DMS153 (cell line): ENCODE measurements around the gene ARMH3.
"Not testable (repeated sequence)": the region's sequence is repeated elsewhere in the genome, so short reads cannot be mapped to it uniquely, and the experiment has no call there.

Experiments used
- DNase-seq: peaks from one replicate; lab custom pipeline; 2025; lab: John Stamatoyannopoulos, UW

Gene ARMH3, protein sequence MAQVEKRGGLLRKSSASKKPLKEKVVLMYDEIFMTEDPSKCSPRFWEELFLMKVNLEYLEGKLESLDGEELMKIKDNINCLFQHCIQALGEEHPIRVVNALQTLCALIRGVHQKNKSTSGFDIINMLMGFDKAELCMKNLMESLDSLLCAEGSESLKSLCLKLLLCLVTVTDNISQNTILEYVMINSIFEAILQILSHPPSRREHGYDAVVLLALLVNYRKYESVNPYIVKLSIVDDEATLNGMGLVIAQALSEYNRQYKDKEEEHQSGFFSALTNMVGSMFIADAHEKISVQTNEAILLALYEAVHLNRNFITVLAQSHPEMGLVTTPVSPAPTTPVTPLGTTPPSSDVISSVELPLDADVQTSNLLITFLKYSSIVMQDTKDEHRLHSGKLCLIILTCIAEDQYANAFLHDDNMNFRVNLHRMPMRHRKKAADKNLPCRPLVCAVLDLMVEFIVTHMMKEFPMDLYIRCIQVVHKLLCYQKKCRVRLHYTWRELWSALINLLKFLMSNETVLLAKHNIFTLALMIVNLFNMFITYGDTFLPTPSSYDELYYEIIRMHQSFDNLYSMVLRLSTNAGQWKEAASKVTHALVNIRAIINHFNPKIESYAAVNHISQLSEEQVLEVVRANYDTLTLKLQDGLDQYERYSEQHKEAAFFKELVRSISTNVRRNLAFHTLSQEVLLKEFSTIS

DNA sequence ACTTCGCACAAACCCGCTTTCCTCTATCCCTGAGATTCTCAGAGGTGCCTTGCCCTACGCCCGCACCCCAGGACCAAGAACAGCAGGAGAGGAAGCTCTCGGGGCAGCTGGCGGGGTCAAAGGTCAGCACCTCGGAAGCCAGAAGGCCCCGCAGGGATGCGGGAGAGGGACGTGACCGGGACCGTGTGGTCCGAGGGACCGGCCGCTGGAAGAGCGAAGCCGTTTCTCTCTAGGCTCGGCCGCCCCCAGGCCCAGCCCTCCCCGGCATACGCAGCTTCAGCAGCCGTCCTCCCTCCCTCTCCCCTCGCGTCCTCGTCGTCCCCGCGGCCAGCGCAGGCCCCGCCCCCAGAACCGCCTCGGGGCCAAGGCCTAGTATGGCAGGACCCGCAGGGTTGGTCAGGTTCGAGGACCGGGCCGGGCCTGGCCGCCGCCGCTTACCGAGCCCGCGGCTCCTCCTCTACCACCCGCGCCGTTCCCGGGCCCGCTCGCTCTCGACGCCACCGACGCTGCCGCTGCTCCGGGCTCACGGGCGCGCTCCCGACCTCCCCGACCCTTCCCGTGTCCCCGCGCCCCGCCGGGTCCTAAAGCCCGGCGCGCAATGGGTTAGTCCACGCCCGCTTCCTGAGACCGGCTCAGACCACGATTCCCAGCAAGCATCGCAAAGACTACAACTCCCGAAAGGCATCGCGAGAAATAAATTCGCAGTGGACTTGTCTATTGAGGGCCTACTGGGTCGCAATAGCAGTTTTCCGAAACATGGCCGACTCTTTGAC is at the start of gene ARMH3:
Gene ARMH3, minus strand, starts transcription at position 527 of the 773 bp plus-strand sequence. CDS start 16,059 bp downstream, outside the sequence.
- DNase-seq, result peak; percentile 96

DNA sequence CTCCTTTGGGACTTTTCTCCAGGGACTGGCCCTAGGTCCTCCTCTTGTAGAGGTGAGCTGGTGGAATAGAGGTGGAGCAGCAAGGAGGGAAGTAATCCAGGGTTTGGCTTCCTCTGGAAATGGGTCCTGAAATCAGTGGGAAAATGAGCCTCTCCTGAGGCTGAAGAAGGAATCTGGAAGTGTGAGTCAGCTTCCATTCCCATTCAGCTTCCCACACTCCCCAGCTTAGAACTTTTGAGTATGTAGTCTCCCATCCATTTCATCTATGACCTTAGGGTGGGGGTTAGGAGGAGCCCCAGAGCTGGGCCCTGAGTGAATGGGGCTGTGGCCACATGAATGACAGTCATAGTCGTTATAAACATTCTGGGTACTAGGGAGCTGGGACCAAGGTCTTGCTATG is 46.4 kb upstream of the ARMH3 start:
- DNase-seq, result no peak

DNA sequence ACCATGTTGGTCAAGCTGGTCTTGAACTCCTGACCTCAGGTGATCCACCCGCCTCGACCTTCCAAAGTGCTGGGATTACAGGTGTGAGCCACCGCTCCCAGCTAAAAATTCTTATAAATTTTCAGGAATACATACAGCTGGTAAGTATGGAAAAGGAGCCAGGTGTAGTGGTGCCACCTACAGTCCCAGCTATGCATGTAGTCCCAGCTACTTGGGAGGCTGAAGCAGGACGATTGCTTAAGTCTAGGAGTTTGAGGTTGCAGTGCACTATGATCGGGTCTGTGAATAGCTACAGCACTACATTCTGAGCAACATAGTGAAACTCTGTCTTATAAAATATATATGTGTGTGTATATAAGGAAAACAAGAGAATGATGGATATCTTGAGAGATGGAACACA is 45.2 kb upstream of the ARMH3 start:
- no peak for DNase-seq

DNA sequence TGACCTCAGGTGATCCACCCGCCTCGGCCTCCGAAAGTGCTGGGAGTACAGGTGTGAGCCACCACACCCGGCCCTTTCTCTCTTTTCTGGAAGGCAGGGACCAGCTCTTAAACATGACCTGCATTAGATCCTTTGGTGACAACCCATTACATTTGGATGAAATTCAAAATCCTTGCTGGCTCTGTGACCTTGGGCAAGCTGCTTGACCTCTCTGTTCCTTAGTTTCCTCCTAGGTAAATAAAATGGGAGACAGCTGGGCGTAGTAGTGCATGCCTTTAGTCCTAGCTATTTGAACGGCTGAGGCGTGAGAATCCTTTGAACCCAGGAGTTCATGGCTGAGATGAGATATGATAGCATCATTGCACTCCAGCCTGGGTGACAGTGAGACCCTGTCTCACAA is 40.5 kb upstream of the ARMH3 start:
- DNase-seq, result no peak

DNA sequence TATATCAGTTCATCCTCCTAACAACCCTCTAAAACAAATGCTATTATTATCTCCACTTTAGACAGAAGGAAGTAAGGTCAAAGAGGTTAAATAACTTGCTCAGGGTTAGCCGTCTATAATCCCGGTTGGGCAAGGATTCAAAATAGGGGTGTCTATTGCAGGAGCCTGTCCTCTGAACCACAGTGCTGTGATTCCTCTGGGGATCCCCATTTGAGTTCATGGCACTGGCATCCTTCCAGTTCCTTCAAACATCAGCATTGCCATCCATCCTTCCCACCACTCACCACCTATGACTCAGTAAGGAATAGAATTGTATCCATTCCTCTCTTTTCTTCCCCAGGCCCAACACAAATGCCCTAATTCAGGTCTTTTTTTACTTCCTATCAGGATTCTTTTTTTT is 34.8 kb upstream of the ARMH3 start:
- no peak for DNase-seq

DNA sequence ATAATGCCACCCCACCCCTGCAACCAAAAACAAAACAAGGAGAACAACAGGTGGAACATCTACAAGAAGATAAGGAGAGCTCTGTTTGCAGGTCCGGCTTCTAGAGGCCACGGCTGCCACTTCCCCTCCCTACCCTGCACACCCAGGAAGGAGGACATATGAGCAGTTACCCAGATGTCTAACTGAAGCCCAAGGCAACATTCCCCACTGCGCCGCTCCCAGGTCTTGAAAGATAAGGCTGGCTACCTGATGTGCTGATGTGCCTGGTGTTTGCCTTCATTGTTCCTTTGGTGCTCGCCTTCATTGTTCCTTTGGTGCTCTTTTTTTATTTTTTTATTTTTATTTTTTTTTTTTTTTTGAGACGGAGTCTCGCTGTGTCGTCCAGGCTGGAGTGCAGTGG is 30.2 kb upstream of the ARMH3 start:
- DNase-seq, result no peak

DNA sequence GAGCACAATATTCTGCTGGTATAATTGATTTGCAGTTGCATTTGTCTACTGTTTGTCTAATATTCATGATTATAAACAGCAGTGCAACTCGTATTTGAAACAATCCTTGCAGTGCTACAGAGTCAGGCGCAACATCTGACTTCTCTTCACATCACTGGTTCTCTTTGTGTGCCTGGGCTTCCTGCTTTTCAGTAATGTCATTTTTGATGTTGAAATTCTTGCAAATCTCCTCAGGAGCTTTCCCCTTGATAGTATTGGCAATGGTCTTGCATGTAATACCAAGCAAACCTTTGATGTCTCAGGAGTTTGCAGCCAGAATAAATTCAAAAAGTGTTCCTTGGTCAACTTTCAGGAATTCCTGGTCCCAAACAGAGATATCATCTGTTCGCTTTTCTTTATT is 29.4 kb upstream of the ARMH3 start:
- DNase-seq, result no peak

DNA sequence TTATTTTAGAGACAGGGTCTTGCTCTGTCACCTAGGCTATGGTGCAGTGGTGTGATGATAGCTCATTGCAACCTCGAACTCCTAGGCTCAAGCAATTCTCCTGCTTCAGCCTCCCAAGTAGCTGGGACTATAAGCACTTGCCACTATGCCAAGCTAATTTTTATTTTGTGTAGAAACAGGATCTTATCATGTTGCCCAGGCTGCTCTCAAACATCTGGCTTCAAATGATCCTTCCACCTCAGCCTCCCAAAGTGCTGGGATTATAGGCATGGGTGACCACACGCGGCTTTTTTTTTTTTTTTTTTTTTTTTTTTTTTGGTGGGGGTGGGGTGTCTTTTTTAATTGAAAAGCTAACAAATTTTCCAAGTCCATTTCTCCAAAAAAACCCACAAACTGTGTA is 27.6 kb upstream of the ARMH3 start:
- no peak for DNase-seq

DNA sequence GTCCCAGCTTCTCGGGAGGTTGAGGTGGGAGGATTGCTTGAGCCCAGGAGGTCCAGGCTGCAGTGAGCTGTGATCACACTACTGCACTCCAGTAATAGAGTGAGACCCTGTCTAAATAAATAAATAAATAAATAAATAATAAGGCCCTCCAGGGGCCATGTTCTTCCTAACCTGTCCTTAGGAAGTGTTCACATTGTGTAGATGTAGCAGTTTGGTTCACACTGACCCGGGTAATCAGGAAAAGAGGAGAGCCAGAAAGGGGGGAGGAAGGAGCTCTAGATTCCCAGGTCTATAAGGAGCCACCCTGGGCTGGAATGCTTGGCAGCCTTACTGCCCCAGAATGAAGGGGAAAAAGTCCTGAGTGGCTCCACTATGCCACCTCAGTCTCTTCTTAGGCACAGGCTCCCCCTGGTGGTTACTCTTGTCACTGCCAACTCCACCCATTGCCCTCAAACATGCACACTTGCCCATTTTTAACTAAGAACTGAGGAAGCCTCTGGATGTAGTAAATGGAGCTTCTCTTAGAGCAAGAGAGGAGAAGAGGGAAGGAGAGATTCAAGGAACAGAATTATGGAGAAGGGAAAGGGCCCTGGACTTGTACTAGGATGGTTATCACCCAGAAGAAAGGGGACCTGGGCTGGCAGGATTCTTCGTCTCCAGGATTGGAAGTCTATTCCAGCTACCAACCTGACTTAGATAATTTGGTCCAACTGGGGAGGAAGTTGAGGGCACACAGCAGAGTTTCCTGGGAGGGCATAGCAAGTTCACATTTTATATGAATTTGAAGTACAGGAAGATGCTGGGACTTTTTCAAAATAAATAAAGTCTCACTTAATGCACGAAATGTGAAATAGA is 16.9 kb upstream of the ARMH3 start:
- peak; percentile 57 for DNase-seq

DNA sequence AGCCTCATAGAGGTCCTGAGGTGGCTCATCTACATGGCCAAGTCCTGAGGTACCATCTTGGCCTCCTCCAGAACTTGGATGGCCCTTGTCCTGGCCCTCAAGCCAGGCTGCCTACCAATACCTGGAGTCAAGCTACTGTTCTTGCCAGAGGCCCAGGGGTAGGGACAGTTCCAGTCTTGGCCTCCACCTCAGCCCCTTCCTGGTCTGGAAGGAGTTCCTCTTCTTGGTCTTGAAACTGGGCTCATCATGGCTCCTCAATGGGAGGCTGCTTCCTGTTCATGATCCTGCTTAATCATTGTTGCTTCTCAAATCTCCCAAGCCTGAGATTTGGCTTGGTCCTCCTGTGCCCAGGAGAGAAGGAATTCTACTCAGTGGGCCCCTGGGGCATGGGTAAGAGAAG is 13.1 kb upstream of the ARMH3 start:
- no peak for DNase-seq

DNA sequence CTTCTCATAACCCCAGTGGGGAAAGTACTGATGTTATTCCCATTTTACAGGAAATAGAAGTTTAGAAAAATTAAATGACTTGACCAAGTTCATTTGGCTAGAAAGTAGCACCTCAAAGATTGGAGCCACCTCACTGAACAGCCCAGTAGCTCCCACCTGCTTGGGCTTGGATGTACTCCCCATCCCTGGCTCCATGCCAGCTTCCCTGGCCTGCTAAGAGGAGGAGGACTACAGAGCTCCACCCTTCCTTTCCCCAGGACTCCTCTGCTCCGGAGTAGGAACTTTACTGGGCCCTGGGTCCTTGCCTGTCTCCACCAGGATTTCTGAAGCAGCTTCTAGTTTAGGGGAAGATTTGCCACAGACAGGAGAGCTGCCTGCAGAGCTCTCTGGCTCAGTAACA is 12.2 kb upstream of the ARMH3 start:
- DNase-seq, result no peak

DNA sequence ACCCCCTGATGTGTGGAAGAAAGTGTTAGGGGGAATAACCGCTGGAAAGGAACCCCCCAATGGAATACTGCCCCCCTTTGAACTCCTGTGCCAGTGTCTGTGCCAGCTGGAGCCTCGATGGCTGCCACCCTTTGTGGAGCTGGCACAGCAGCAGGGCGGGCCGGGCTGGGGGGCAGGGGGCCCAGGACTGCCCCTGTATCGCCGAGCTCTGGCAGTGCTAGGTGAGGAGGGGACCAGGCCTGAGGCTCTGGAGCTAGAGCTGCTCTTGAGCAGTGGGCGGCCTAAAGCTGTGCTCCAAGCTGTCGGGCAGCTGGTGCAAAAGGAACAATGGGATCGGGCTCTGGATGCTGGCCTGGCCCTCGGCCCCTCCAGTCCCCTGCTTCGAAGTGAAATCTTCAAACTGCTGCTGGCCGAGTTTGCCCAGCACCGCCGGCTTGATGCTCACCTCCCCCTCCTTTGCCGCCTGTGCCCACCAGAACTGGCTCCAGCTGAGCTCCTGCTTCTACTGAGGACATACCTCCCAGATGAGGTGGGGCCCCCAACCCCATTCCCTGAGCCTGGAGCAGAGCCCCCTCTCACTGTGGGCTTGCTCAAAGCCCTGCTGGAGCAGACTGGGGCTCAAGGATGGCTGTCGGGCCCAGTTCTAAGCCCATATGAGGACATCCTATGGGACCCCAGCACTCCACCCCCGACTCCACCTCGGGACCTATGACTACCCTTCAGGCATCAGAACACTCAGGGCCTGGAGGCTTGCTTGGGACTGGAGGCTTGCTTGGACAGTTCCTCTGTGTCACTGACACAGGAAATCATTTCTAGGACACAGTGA is 11.3 kb upstream of the ARMH3 start:
- DNase-seq, result no peak

DNA sequence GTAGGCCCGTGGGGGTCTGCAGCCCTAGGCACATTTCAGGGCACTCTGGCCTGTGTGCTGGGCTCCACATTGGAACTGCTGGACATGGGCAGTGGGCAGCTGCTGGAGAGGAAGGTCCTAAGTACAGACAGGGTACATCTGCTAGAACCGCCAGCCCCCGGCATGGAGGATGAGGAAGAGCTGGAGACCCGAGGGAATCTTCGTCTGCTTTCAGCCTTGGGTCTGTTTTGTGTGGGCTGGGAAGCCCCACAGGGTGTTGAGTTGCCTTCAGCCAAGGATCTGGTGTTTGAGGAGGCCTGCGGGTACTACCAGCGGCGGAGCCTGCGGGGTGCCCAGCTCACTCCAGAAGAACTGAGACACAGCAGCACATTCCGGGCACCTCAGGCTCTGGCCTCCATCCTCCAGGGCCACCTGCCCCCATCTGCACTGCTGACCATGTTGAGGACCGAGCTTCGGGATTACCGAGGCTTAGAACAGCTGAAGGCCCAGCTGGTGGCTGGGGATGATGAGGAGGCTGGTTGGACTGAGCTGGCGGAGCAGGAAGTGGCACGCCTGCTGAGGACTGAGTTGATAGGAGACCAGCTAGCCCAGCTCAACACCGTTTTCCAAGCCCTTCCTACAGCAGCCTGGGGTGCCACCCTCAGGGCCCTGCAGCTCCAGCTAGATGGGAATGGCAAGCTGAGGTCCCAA is 10.6 kb upstream of the ARMH3 start:
- DNase-seq, result no peak

DNA sequence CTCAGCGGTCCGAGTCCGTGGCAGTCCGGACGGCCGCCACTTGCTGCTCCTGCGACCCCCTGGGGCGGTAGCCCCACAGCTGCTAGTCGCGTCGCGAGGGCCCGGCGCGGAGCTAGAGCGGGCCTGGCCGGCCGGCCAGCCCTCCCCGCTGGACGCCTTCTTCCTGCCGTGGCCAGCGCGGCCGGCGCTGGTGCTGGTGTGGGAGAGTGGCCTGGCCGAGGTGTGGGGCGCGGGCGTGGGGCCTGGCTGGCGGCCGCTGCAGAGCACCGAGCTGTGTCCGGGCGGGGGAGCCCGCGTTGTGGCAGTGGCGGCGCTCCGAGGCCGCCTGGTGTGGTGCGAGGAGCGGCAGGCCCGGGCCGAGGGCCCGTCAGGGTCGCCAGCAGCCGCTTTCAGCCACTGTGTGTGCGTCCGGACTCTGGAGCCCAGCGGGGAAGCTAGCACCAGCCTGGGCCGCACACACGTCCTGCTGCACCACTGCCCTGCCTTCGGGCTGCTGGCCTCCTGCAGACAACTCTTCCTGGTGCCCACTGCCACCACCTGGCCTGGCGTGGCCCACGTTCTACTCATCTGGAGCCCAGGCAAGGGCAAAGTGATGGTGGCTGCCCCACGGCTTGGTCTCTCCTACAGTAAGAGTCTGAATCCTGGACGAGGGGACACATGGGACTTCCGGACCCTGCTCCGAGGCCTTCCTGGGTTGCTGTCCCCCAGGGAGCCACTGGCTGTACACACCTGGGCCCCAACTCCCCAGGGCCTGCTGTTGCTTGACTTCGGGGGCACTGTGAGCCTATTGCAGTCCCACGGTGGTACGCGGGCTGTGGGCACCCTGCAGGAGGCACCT is 9.8 kb upstream of the ARMH3 start:
- DNase-seq, result no peak

DNA sequence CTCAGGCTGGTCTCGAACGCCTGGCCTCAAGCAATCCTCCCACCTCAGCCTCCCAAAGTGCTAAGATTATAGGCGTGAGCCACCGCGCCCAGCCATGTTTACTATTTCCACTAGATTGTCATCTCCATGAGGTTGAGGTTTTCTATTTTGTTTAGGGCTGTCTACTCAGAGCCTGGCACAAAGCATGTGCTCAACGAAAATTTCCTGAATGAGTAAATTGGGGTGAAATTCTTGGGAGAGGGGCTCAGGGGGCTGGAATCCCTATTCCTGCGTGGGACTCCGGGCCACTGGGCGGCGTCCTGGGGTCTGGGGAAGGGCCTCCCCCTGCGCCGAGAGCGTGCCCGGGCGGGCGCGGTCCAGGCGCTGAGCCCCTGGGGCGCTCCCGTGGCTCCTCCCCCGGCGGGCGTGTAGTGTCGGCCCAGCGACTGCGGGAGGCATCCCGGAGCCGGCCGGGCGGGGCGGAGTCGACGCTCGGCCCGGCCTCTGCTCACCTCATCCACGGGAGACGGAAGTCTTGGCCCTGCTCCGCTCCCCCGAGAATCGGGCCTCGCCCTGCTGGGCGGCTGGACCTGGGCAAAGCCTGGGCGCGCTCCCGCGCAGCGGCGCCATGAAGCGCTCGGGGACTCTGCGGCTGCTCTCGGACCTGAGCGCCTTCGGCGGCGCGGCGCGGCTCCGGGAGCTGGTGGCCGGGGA is 9.0 kb upstream of the ARMH3 start, which contains the start of gene HPS6:
Gene HPS6, plus strand, starts transcription at position 482 of the 693 bp plus-strand sequence. Its CDS starts 126 bp downstream, at position 608.
- peak; percentile 87 for DNase-seq

DNA sequence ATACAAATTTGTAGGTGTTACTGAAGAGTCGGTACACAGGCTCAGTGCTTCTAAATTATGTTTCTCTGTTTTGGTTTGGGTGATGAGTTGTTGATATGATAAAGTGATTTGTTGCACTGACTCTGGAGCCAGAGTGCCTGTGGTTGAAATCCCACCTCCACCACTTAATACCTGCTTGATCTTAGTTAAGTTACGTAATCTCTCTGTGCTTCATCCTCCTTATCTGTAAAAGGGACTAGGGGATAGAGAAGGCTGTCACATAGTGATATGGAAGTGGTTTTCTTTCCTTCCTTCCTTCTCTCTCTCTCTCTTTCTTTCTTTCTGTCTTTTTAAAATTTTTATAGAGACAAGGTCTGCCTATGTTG is 8.5 kb upstream of the ARMH3 start:
- DNase-seq, result no peak

DNA sequence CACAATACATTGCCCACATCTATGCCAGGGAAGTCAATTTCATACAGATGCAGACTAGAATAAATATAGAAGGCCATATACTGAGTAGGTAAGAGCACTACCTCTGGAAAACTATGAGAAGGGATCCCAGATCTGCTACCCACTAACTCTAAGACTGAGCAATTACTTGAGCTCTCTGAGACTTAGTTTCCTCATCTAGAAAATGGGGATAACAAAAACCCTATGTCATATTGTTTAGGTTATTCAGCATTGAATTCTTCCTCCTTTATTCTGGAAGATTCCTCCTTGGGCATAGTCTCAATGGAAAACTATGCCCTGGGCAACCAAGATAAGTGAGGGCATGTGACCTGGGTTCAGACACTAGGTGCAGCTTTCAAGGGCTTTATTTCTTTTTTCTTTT is 4.0 kb upstream of the ARMH3 start:
- DNase-seq, result no peak

DNA sequence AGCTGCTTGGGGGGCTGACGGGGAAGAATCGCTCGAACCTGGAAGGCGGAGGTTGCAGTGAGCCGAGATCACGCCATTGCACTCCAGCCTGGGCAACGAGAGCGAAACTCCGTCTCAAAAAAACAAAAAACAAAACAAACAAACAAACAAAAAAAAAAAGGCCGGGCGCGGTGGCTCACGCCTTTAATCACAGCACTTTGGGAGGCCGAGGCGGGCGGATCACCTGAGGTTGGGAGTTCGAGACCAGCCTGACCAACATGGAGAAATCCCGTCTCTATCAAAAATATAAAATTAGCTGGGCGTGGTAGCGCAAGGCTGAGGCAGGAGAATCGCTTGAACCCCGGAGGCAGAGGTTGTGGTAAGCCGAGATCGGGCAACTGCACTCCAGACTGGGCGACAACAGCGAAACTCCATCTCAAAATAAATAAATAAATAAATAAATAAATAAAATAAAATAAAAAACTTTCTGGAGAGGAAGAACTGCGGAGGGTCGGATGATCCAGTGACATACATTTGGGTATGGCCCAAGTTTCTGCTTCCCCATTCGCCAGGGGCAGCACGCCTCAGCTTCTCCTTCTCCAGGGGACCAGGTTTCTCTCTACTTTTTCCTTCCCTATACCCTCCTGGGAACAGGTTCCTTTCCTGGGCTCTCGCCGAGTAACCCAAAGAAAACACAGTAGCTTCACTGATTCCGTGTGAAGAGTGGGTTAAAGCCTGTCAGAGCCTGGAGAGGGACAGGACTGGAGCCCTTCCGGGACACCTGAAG is 909 bp downstream of the ARMH3 start:
- not testable (repeated sequence) for DNase-seq
